Common myeloid progenitor, CD34-positive (primary cell): ENCODE data around the gene SDK2.

Source experiments
- CTCF ChIA-PET: fragments of 350-600 bp; sonication (Branson Sonifier 250); formaldehyde crosslinking; loops from one replicate; lab custom pipeline; 2021; ENCODE audit warnings: antibody characterized with exemption; lab: Charles Lee
- POLR2A ChIA-PET: fragments of 350-600 bp; sonication (Branson Sonifier 250); formaldehyde crosslinking; loops from one replicate; lab custom pipeline; 2021; ENCODE audit warnings: antibody characterized with exemption; lab: Charles Lee
- DNase-seq, 3 donors: peaks; one replicate each; pipeline versions ENCODE4 v3.0.0 to v3.0.0-alpha.2; 2013
- H3K27ac ChIP-seq, 2 experiments: 1 replicate in 1 of 2; 2 replicates in 1 of 2; pipeline ENCODE4 v1.7.0; 2013; ENCODE audit warnings: inconsistent platforms in 2 of 2, low read length in 2 of 2, mild to moderate bottlenecking in 2 of 2, low read depth in 1 of 2, moderate library complexity in 1 of 2; ENCODE audit not compliant: severe bottlenecking in 2 of 2, insufficient read depth in 1 of 2, poor library complexity in 1 of 2
- H3K27me3 ChIP-seq, 5 experiments: replicated peaks in 2 of 5; 1 replicate in 3 of 5; 2 replicates in 2 of 5; pipeline versions ENCODE4 v1.6.1 to v1.7.0; 2013; ENCODE audit warnings: low read length in 4 of 5, mild to moderate bottlenecking in 2 of 5, moderate library complexity in 2 of 5, inconsistent platforms in 1 of 5; ENCODE audit not compliant: insufficient read depth in 5 of 5, control insufficient read depth in 4 of 5
- H3K36me3 ChIP-seq, 4 experiments: 1 replicate in 2 of 4; 2 replicates in 2 of 4; pipeline versions ENCODE4 v1.6.1 to v1.7.0; 2013; ENCODE audit warnings: low read length in 3 of 4, control low read depth in 1 of 4, mild to moderate bottlenecking in 1 of 4; ENCODE audit not compliant: control insufficient read depth in 4 of 4, insufficient read depth in 4 of 4
- H3K4me1 ChIP-seq, 4 experiments: 1 replicate in 3 of 4; 2 replicates in 1 of 4; pipeline versions ENCODE4 v1.6.1 to v1.7.1; 2013; ENCODE audit warnings: low read length in 3 of 4, mild to moderate bottlenecking in 3 of 4, control low read depth in 1 of 4, inconsistent platforms in 1 of 4, moderate library complexity in 1 of 4; ENCODE audit not compliant: control insufficient read depth in 4 of 4, insufficient read depth in 4 of 4; ENCODE audit errors: control extremely low read depth in 1 of 4
- H3K4me3 ChIP-seq, 7 experiments: 1 replicate in 4 of 7; 2 replicates in 3 of 7; pipeline versions ENCODE4 v1.5.1 to v1.7.0; 2013; ENCODE audit warnings: mild to moderate bottlenecking in 7 of 7, low read length in 6 of 7, moderate library complexity in 6 of 7, inconsistent platforms in 2 of 7, low read depth in 2 of 7, control low read depth in 1 of 7; ENCODE audit not compliant: insufficient read depth in 4 of 7, control insufficient read depth in 1 of 7; ENCODE audit errors: extremely low read depth in 1 of 7
- H3K9me3 ChIP-seq, 5 experiments: 1 replicate in 4 of 5; 2 replicates in 1 of 5; pipeline versions ENCODE4 v1.6.1 to v1.7.1; 2013; ENCODE audit warnings: low read length in 4 of 5, mild to moderate bottlenecking in 2 of 5, inconsistent platforms in 1 of 5, low read depth in 1 of 5, moderate library complexity in 1 of 5; ENCODE audit not compliant: control insufficient read depth in 4 of 5, insufficient read depth in 2 of 5; ENCODE audit errors: control extremely low read depth in 1 of 5
- WGBS: methylation state at CpG from one replicate; pipeline ENCODE4 v1.1.5; 2013; ENCODE audit not compliant: insufficient coverage; 5-methylcytosine and 5-hydroxymethylcytosine counted together

Gene SDK2

DNA sequence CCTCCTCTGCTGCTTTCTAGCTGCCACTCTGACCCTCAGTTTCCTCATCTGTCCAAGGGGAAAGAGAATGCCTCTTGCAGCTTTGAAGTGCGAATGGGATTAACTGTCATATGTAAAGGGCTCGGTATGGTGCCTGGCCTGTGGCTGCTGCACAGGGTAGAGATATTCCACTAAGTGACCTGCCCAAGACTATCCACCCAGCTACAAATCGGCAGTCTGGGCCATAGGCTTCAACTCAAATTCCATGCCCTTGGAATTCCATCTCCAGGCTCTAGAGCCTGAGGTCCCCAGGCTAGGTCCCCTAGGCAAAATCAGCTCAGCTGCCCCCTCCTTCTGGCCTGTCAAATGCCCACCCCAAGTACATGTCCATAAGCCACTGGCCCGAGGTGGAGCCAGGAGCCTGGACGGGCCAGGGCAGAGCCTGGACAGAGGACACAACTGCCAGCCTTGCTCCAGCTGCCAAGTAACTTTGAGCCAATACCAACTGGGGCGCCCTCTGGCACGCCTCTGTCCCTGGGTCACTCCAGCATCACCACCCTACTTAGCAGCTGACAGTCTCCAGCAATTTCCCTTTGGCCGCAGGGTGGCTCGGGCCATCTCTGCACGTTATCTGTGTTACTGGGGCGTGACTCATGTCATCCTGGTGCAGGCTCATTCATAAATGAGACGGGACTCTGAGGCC, 57.2 kb downstream of the SDK2 start:
- no peaks in the 10 kb centered on the region for H3K36me3 ChIP-seq
- WGBS: 89% methylated on average over 10 of the region's 12 CpGs
- no peak overlapping the region for H3K4me3 ChIP-seq
- peaks cover 2 to 52% (median 29%) of the 10 kb centered on the region in 4 experiments for H3K4me1 ChIP-seq
- ChIA-PET POLR2A (no interaction called here), CTCF (interaction anchor here (1.2 kb wide), 1 partner anchor 31 kb away, joined by 3 read pairs; no protein-coding TSS in a partner anchor)
- H3K27me3 ChIP-seq: no peaks in the 10 kb centered on the region
- no peaks in the 10 kb centered on the region for H3K9me3 ChIP-seq
- DNase-seq: no peak
- H3K27ac ChIP-seq: no peak overlapping the region

DNA sequence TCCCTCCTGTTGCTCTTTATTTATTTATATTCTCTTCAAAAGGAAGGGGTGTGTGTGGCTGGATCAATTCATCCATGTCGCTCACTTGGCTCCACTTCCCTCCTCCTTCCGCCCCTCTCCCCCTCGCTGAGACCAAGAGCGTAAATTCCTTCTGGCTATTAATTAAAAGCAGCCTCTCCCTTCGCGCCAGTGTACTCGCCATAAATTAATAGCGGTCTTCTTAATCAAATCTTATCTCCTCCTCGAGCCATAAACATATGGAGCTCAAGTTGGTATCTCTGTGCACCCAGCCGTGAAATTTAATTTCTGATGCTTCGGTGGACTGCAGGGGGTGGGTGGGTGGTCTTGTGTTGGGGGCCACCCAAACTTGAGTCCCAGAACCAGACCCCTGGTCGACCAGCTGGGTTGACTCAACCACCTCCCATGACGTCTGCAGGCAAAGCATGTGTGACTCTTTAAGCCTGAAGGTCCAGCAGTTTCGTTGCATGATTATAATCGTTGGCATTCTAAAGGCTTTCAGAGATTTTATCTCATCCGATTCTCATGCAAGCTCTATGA, 57.9 kb downstream of the SDK2 start:
- no peaks in the 10 kb centered on the region for H3K9me3 ChIP-seq
- DNase-seq: no peak
- 88% methylated on average over 11 of the region's 16 CpGs for WGBS
- CTCF ChIA-PET: interaction anchor here (0.7 to 1.2 kb wide), 3 partner anchors 31 to 60 kb away, joined by 3 read pairs; no protein-coding TSS in a partner anchor
- peaks cover 2 to 45% (median 22%) of the 10 kb centered on the region in 4 experiments for H3K4me1 ChIP-seq
- no peak overlapping the region for H3K27ac ChIP-seq
- no peaks in the 10 kb centered on the region for H3K27me3 ChIP-seq
- POLR2A ChIA-PET: no interaction called here
- H3K36me3 ChIP-seq: no peaks in the 10 kb centered on the region
- no peak overlapping the region for H3K4me3 ChIP-seq

DNA sequence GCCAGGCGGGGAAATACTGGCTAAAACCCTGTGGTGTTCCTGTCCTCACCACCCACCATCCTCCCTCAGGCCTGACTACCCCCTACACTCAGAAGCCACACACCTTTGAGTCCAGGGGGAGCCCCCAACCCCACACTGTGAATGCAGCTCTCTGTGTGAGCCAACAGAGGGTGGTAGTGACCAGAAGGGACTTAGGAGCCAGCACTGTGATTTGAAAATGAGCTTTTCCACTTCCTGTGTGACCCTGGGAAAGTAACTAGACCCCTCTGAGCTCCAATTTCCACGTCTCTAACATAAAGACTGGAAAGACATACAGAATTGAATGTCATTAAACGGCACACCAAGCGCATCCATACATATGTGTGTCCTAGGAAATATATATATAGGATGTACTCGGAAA, 58.7 kb downstream of the SDK2 start:
- WGBS: 96% methylated on average over 4 of the region's 5 CpGs

DNA sequence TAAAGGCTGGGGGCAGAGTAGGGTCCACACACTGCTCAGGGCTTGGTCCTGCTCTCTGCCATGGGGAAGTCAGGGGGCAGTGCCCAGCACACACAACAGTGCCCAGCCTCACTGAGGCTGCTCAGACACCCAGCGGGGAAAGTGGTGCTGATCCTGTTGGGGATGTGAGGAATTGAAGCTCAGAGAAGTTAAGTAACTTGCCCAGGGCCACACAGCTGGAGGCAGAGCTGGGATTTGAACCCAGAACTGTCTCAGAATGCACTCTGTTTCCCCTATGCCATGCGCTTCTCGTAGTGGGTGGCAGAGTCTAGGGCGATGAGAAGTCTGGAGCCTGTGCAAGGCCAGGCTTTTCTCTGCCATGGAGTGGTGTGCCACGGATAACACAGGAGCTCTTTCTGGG, 59.3 kb downstream of the SDK2 start:
- Histone ChIP-seq H3K9me3 (no peaks in the 10 kb centered on the region), H3K4me1 (peaks cover 0 to 32% (median 13%) of the 10 kb centered on the region in 4 experiments), H3K27ac (no peak overlapping the region), H3K4me3 (no peak overlapping the region), H3K27me3 (no peaks in the 10 kb centered on the region), H3K36me3 (no peaks in the 10 kb centered on the region)
- CTCF ChIA-PET: no interaction called here
- no peak for DNase-seq
- POLR2A ChIA-PET: no interaction called here
- WGBS: 93% methylated on average over 5 of the region's 5 CpGs

More for the DNA sequence above, 58.7 kb downstream of the SDK2 start:
- Histone ChIP-seq H3K27me3 (no peaks in the 10 kb centered on the region), H3K36me3 (no peaks in the 10 kb centered on the region), H3K4me3 (no peak overlapping the region), H3K9me3 (no peaks in the 10 kb centered on the region), H3K4me1 (peaks cover 0 to 38% (median 16%) of the 10 kb centered on the region in 4 experiments), H3K27ac (no peak overlapping the region)
- CTCF ChIA-PET: interaction anchor here (0.7 to 1.1 kb wide), 2 partner anchors 55 to 61 kb away, joined by 3 read pairs; no protein-coding TSS in a partner anchor
- DNase-seq: no peak
- POLR2A ChIA-PET: no interaction called here

DNA sequence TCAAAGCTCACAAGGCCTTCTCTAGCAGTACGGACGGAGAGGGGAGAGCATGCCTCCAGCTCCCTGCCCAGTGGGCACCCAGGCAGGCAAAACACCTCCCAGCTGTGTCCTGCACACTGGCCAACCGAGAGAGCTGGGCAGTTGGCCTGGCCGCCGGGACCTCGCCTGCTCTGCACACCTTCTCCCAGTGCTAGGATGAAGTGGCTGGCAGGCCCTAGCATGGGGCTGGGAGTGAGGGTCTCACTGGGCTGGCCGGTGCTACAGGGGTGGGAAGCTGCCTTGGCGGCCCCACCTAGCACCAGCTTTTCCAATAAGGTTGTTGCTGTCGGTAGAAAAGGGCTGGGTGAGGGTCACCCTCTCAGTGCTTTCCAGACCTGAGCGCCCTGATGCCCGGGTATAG, 60.2 kb downstream of the SDK2 start:
- Histone ChIP-seq H3K4me3 (no peak overlapping the region), H3K36me3 (no peaks in the 10 kb centered on the region), H3K27me3 (no peaks in the 10 kb centered on the region), H3K9me3 (no peaks in the 10 kb centered on the region), H3K27ac (no peak overlapping the region), H3K4me1 (peaks cover 0 to 25% (median 10%) of the 10 kb centered on the region in 4 experiments)
- ChIA-PET POLR2A (no interaction called here), CTCF (interaction anchor here (1.0 kb wide), 1 partner anchor 13 kb away, joined by 5 read pairs; no protein-coding TSS in a partner anchor)
- WGBS: 100% methylated on average over 10 of the region's 11 CpGs
- no peak for DNase-seq

DNA sequence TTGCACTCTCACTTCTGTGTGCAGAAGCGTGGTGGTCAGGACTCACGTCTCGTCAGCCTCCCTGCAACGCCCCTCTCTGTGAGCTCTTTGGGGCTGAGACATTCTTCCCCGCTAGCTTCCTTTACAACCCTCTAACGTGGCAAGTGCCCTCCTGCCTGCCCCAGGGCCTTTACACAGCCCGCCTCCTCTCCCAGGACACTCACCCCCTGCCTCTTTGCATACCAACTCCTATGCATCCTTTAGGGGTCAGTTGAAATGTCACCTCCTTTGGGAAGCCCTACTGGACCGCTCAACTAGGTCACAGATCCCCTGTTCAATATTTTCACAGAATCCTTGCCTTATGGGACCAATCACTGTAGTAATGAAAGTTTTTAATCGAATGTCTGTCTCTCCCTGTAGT, 61.4 kb downstream of the SDK2 start:
- H3K27ac ChIP-seq: no peak overlapping the region
- H3K9me3 ChIP-seq: no peaks in the 10 kb centered on the region
- H3K36me3 ChIP-seq: no peaks in the 10 kb centered on the region
- H3K4me1 ChIP-seq: peaks cover 0 to 15% (median 7%) of the 10 kb centered on the region in 4 experiments
- no peak for DNase-seq
- no peaks in the 10 kb centered on the region for H3K27me3 ChIP-seq
- H3K4me3 ChIP-seq: no peak overlapping the region
- 97% methylated on average over 5 of the region's 9 CpGs for WGBS
- CTCF ChIA-PET: interaction anchor here (1.1 kb wide), 1 partner anchor 128 kb away, joined by 3 read pairs; no protein-coding TSS in a partner anchor
- POLR2A ChIA-PET: no interaction called here

DNA sequence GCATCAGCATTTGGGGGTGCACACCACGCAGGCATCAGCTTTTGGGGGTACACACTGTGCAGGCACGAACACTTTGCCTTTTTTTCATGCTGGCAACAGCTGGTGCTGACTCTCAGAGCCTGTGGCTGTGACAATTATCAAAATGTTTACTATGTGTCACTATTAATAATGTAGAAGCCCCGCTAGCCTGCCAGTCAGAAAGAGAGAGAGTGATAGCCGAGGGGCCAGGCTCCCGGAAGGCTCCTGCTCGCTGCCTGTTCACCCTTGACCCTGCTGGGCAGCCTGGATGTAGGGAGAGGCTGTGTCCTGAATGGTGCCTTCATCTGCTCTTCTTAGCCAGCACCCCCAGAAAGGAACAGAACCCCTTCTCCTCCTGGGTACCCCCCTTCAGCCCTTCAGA, 61.9 kb downstream of the SDK2 start:
- peaks cover 0 to 13% (median 5%) of the 10 kb centered on the region in 4 experiments for H3K4me1 ChIP-seq
- 90% methylated on average over 3 of the region's 6 CpGs for WGBS

More for the DNA sequence above, 61.9 kb downstream of the SDK2 start:
- H3K9me3 ChIP-seq: no peaks in the 10 kb centered on the region
- ChIA-PET POLR2A (no interaction called here), CTCF (no interaction called here)
- no peaks in the 10 kb centered on the region for H3K27me3 ChIP-seq
- H3K27ac ChIP-seq: no peak overlapping the region
- no peak for DNase-seq
- no peaks in the 10 kb centered on the region for H3K36me3 ChIP-seq
- H3K4me3 ChIP-seq: no peak overlapping the region
